ENCODE data around the gene TPR.

TPR gene

GRCh38 chr1:186340772-186341171 lies 34.3 kb downstream of the TPR start:
- Histone ChIP-seq H3K9me2 (replicated peaks; ENCODE audit: control insufficient read depth, low read length) (no peaks in the 10 kb centered on the region), H3K79me2 (ENCODE audit: control insufficient read depth, low read length) (no peaks in the 10 kb centered on the region), H3F3A (ENCODE audit: control insufficient read depth, insufficient read depth) (peaks cover 6% of the 10 kb centered on the region; the same call in 1 of the 2 replicates), H3K4me1 (ENCODE audit: control insufficient read depth, low read length) (no peaks in the 10 kb centered on the region), H3K27ac (ENCODE audit: low read depth, low read length) (no peak overlapping the region), H3K4me3 (ENCODE audit: low read length) (no peak overlapping the region), H4K20me1 (ENCODE audit: control insufficient read depth, insufficient read depth, low read depth, low read length) (no peaks in the 10 kb centered on the region), H3K9me3 (ENCODE audit: control insufficient read depth, insufficient read depth, low read length) (no peaks in the 10 kb centered on the region), H3K36me3 (ENCODE audit: control insufficient read depth, low read length) (peaks cover 88% of the 10 kb centered on the region), H3K4me2 (ENCODE audit: low read length) (no peak overlapping the region), H3K27me3 (ENCODE audit: control insufficient read depth, low read length) (no peaks in the 10 kb centered on the region)
- no peak for TF ChIP-seq EZH2phosphoT487 (IDR thresholded peaks at IDR 0.05; ENCODE audit: borderline replicate concordance, low read length)
- TF ChIP-seq CTCF (IDR thresholded peaks at IDR 0.05; ENCODE audit: low read depth, low read length, poor library complexity, severe bottlenecking): no peak

GRCh38 chr1:186337554-186337953 lies 37.5 kb downstream of the TPR start:
- TF ChIP-seq CTCF (IDR thresholded peaks at IDR 0.05; ENCODE audit: low read depth, low read length, poor library complexity, severe bottlenecking): no peak
- H3K36me3 ChIP-seq (ENCODE audit: control insufficient read depth, low read length): peaks cover 88% of the 10 kb centered on the region
- H3K9me2 ChIP-seq (replicated peaks; ENCODE audit: control insufficient read depth, low read length): no peaks in the 10 kb centered on the region
- no peaks in the 10 kb centered on the region for H3K4me1 ChIP-seq (ENCODE audit: control insufficient read depth, low read length)
- no peak overlapping the region for H3K4me3 ChIP-seq (ENCODE audit: low read length)
- no peaks in the 10 kb centered on the region for H3K27me3 ChIP-seq (ENCODE audit: control insufficient read depth, low read length)
- H3K27ac ChIP-seq (ENCODE audit: low read depth, low read length): no peak overlapping the region
- H3K4me2 ChIP-seq (ENCODE audit: low read length): no peak overlapping the region
- H3K79me2 ChIP-seq (ENCODE audit: control insufficient read depth, low read length): no peaks in the 10 kb centered on the region
- no peaks in the 10 kb centered on the region for H3K9me3 ChIP-seq (ENCODE audit: control insufficient read depth, insufficient read depth, low read length)
- 0 out of 2 replicates have a peak, but pooled peaks cover 2% of the 10 kb centered on the region for H3F3A ChIP-seq (ENCODE audit: control insufficient read depth, insufficient read depth)
- H4K20me1 ChIP-seq (ENCODE audit: control insufficient read depth, insufficient read depth, low read depth, low read length): no peaks in the 10 kb centered on the region

- no peaks in the 10 kb centered on the region for H4K20me1 ChIP-seq (ENCODE audit: control insufficient read depth, insufficient read depth, low read depth, low read length)
- H3K36me3 ChIP-seq (ENCODE audit: control insufficient read depth, low read length): peaks cover 92% of the 10 kb centered on the region
- peaks cover 10% of the 10 kb centered on the region for H3F3A ChIP-seq (ENCODE audit: control insufficient read depth, insufficient read depth)
- no peaks in the 10 kb centered on the region for H3K27me3 ChIP-seq (ENCODE audit: control insufficient read depth, low read length)
- no peak overlapping the region for H3K27ac ChIP-seq (ENCODE audit: low read depth, low read length)
- H3K9me3 ChIP-seq (ENCODE audit: control insufficient read depth, insufficient read depth, low read length): no peaks in the 10 kb centered on the region
- no peaks in the 10 kb centered on the region for H3K79me2 ChIP-seq (ENCODE audit: control insufficient read depth, low read length)
- H3K4me1 ChIP-seq (ENCODE audit: control insufficient read depth, low read length): no peaks in the 10 kb centered on the region
- H3K9me2 ChIP-seq (replicated peaks; ENCODE audit: control insufficient read depth, low read length): no peaks in the 10 kb centered on the region
- no peak overlapping the region for H3K4me2 ChIP-seq (ENCODE audit: low read length)
- TF ChIP-seq CTCF (IDR thresholded peaks at IDR 0.05; ENCODE audit: low read depth, low read length, poor library complexity, severe bottlenecking) (peak; percentile 46), EZH2phosphoT487 (IDR thresholded peaks at IDR 0.05; ENCODE audit: borderline replicate concordance, low read length) (no peak)
- no peak overlapping the region for H3K4me3 ChIP-seq (ENCODE audit: low read length)
Measured at GRCh38 chr1:186330758-186331157, 44.3 kb downstream of the TPR start.

GRCh38 chr1:186327331-186327730 lies 47.7 kb downstream of the TPR start:
- no peaks in the 10 kb centered on the region for H3K4me1 ChIP-seq (ENCODE audit: control insufficient read depth, low read length)
- H3K4me2 ChIP-seq (ENCODE audit: low read length): no peak overlapping the region
- no peaks in the 10 kb centered on the region for H4K20me1 ChIP-seq (ENCODE audit: control insufficient read depth, insufficient read depth, low read depth, low read length)
- H3F3A ChIP-seq (ENCODE audit: control insufficient read depth, insufficient read depth): peaks cover 10% of the 10 kb centered on the region
- H3K79me2 ChIP-seq (ENCODE audit: control insufficient read depth, low read length): no peaks in the 10 kb centered on the region
- no peaks in the 10 kb centered on the region for H3K27me3 ChIP-seq (ENCODE audit: control insufficient read depth, low read length)
- no peak overlapping the region for H3K27ac ChIP-seq (ENCODE audit: low read depth, low read length)
- peaks cover 87% of the 10 kb centered on the region for H3K36me3 ChIP-seq (ENCODE audit: control insufficient read depth, low read length)
- H3K9me3 ChIP-seq (ENCODE audit: control insufficient read depth, insufficient read depth, low read length): no peaks in the 10 kb centered on the region
- TF ChIP-seq CTCF (IDR thresholded peaks at IDR 0.05; ENCODE audit: low read depth, low read length, poor library complexity, severe bottlenecking): no peak
- no peak for TF ChIP-seq EZH2phosphoT487 (IDR thresholded peaks at IDR 0.05; ENCODE audit: borderline replicate concordance, low read length)
- H3K9me2 ChIP-seq (replicated peaks; ENCODE audit: control insufficient read depth, low read length): no peaks in the 10 kb centered on the region
- H3K4me3 ChIP-seq (ENCODE audit: low read length): no peak overlapping the region

Measured in DOHH2 (cell line).